Myocyte (in vitro differentiated cells): ENCODE measurements around the gene MAGIX. TPM values are rescaled to one million over a fixed set of nuclear protein-coding genes. Genes with fewer than 3 reads are reported as not detected.
"Not testable (repeated sequence)": the region's sequence is repeated elsewhere in the genome, so short reads cannot be mapped to it uniquely, and the experiment has no call there.

Experiments used
- DNase-seq: peaks from one replicate; pipeline ENCODE4 v3.0.0-alpha.2; 2012; ENCODE audit warnings: low read depth
- total RNA-seq: library from RNA; depleted of rRNA; stranded (reverse); fragments of >200 nt; gene quantifications from 2 replicates; pipeline ENCODE4 v1.2.3, GENCODE V29; 2014

Gene MAGIX
- total RNA-seq, 1 donor from 2014 or later = 6.6 TPM

GRCh38 chrX:49157194-49157593 lies 5.4 kb upstream of the MAGIX start:
- no peak for DNase-seq

- DNase-seq = no peak
Measured at GRCh38 chrX:49160908-49161307, 1.6 kb upstream of the MAGIX start.

- DNase-seq = no peak
Measured at GRCh38 chrX:49161632-49162031, 926 bp upstream of the MAGIX start.

GRCh38 chrX:49163555-49164419 lies 1.2 kb downstream of the MAGIX start:
- DNase-seq = peak; percentile 81

GRCh38 chrX:49164589-49165360 lies 2.2 kb downstream of the MAGIX start:
- no peak for DNase-seq

- DNase-seq = peak; percentile 65
Measured at GRCh38 chrX:49165901-49166881, 3.6 kb downstream of the MAGIX start.

- peak; percentile 92 for DNase-seq
Measured at GRCh38 chrX:49166914-49167739, 4.6 kb downstream of the MAGIX start.

GRCh38 chrX:49167740-49168108 lies 5.2 kb downstream of the MAGIX start:
- DNase-seq = no peak

GRCh38 chrX:49171752-49172279 lies 9.3 kb downstream of the MAGIX start, which contains the start of gene PLP2:
PLP2 (plus strand) TSS chrX:49171898; CDS start chrX:49172001, 103 bp downstream.
- DNase-seq = peak; percentile 80

GRCh38 chrX:49172280-49172780 lies 9.8 kb downstream of the MAGIX start:
- DNase-seq = peak; percentile 80

- DNase-seq = not testable (repeated sequence)
Measured at GRCh38 chrX:49173544-49173943, 11.0 kb downstream of the MAGIX start.

- no peak for DNase-seq
Measured at GRCh38 chrX:49174723-49175122, 12.2 kb downstream of the MAGIX start.

GRCh38 chrX:49175435-49176274 lies 13.1 kb downstream of the MAGIX start:
- DNase-seq = no peak

- no peak for DNase-seq
Measured at GRCh38 chrX:49176421-49177326, 14.1 kb downstream of the MAGIX start.

GRCh38 chrX:49177338-49177833 lies 14.8 kb downstream of the MAGIX start:
- DNase-seq = no peak

GRCh38 chrX:49177873-49178480 lies 15.4 kb downstream of the MAGIX start:
- DNase-seq = no peak

- DNase-seq = no peak
Measured at GRCh38 chrX:49178537-49178936, 16.0 kb downstream of the MAGIX start.
